CD4-positive, alpha-beta T cell treated with Interleukin-1 beta for 1 hour (primary cell): ENCODE measurements around the gene OGFOD3.
"Not testable (repeated sequence)": the region's sequence is repeated elsewhere in the genome, so short reads cannot be mapped to it uniquely, and the experiment has no call there.

ENCODE experiments used
- DNase-seq, 2 donors: peaks; one replicate each; pipeline ENCODE4 v3.0.0-alpha.2; 2020 to 2022

Gene OGFOD3

DNA sequence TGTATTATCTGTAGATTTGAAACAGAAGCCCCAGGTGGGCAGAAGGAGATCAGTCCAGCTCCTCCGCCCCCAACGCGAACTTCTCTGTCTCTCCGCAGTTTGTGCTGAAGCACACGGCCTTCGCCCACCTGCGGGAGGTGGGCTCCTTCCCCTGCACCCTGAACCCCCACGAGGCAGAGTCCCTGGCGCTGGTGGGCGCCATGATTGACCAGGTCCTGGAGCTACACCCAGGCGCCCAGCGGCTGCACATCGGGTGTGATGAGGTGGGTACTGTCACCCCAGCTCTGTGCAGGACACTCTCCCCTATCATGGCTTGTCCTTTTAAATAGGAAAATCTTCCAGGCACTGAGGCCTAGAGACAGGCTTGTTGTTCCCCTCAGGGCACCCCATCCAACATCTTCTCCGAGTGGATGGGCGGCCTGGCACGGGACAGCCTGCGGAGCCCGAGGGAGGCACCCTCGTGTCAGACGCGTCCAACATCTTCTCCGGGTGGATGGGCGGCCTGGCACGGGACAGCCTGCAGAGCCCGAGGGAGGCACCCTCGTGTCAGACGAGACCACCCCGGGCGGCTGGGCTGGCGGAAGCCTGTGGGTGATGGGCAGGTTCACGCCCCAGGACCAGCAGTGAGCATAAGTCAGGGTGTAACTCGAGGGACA is 15.3 kb upstream of the OGFOD3 start:
- DNase-seq, result no peak

DNA sequence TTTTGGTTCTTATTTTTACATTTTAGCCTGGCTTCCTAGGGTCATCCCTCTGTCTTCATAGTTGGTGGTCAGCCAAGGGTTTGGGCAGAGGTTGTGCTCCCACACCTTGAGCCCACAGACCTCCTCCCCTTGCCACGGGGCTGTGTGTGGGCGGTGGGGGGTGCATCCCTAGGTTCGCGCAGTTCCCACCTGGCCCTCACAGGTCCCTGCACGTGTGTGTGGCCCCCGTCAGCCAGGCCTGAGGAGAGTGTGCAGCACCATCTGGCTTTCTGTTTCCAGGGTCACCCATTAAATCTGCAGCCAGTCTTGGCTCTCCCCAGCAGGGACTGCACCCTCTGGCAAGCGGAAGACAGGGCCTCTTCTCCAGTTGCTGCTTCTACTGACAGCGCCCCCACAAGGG is 13.6 kb upstream of the OGFOD3 start:
- no peak for DNase-seq

DNA sequence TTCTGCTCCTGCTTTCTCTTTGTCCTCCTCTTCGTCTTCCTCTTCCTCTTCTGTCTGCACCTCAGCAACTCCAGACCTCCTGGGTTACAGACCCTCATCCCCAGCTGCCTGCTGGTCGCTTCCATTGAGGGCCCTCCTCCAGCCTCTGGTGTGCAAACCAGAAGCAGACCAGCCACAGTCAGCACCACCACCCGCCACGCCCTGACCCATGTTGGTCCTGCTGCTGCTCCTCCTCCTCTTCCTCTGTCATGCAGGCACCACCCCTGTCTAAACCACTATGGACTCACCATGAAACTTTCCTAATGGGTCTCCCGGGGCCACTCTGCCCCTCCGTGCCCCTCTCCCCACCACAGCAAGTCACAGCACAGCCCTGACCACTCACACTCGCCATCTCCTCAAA is 11.4 kb upstream of the OGFOD3 start:
- DNase-seq, result no peak

DNA sequence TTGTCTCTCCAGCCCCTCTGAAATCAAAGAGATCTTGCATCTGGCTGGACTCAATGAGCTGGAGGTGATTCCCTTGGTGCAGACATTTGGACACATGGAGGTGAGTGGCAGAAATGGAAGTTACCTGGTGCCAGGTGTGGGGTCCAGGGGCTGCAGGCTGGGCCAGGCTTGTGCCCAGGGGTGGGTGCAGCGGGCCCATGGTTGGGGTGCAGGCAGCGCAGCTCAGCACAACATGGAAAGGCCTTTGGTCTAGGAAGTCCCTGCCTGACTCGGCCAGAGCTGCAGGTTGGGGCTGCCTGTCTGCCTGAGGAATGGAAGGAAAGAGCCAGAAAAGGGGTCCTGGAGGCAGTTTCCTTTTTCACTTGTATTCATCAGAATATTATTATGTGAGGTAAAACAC is 10.2 kb upstream of the OGFOD3 start:
- DNase-seq, result no peak

DNA sequence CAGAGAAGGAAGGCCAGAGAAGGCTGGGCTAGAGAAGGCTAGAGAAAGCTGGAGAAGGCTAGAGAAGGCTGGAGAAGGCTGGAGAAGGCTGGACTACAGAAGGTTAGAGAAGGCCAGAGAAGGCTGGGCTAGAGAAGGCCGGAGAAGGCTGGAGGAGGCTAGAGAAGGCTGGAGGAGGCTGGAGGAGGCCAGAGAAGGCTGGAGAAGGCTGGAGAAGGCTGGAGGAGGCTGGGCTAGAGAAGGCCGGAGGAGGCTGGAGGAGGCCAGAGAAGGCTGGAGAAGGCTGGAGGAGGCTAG is 6.4 kb upstream of the OGFOD3 start:
- no peak for DNase-seq

DNA sequence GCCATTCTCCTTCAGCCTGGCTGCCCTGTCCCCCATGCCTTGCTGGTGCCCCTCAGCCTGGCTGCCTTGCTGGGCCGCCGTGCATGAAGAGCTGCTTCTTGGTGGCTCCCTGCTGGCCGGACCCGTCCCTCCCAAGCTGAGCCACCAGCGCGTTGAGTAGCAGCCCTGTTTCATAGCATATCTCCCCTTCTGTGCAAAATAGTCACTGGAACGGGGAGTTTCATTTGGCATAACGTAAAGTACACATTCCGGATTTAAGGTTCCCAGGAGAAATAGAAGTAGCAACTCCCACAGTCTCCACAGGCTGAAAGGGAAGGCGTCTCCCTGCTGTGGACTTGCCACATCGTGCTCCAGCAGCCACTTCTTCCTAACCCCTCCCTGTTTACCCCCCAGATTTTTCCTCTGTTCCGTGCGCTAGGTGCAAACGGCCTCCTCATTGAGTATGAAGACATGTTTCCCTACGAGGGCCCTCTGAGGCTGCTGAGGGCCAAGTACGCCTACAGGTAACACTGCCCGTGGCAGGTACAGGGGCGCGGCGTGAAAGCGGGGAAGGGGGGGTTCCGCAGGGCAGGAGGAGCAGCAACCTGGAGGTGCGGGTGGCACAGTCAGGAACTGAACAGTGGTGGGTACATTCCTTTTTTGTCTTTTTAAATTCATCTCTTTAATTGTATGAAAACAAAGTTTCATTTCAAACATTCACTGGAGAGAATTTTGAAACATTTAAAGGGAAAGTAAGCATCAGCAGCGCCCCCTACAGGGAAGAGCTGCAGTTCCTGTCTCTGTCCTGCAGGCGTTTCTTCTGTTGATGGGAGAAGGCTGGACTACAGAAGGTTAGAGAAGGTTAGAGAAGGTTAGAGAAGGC is 5.8 kb upstream of the OGFOD3 start:
- DNase-seq, result peak; percentile 51 to 56

DNA sequence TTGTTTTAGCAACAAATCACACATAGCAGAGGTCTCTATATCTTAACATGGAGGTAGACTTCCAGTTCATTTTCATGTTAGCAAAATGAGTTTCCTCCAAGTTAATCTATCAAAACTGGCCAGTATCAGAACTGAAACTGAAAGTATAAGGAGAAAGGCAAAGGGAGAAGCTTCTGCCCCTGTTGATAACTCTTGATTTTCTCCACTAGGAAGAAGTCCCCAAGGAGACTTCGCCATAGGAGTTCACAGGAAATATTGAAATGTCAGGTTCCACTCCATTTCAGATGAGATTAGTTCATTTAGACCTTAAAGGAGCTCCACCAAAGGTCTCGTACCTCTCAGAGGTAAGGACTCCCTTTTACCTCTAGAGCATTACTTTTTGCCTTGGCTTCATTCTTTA is 1.2 kb upstream of the OGFOD3 start:
- peak in 1 of 2 donors; percentile 22 for DNase-seq

DNA sequence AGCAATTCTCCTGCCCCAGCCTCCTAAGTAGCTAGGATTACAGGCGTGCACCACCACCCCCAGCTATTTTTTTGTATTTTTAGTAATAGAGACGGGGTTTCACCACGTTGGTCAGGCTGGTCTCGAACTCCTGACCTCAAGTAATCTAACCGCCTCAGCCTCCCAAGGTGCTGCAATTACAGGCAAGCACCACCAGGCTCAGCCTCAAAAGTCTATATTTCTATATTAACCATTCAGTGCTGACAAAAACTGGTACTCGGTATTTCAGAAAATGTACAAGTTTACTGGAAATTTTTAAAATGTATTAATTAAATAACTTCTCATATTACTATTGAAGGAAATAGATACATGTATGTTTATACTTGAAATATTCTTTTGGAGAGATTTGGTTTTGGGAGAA is 1.6 kb downstream of the OGFOD3 start:
- peak in 1 of 2 donors; percentile 8 for DNase-seq

DNA sequence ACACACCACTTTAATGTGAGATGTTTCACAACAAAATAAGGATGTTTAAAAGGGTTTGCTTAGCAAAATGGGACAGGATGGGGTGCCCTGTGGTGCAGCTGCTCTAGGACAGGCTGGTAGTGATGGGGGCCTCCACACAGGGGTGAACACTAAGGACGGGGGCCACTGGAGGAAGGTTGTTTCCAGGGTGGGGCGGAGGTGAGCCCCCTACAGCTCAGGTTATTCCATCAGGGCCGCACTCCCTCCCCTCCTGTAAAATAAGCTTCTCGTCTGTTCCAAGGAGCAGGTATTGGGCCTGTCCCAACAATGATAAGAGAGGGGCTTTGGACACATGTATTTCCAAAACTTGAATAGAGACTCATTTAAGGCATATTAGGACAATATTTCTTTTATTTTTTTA is 2.1 kb downstream of the OGFOD3 start:
- no peak for DNase-seq

DNA sequence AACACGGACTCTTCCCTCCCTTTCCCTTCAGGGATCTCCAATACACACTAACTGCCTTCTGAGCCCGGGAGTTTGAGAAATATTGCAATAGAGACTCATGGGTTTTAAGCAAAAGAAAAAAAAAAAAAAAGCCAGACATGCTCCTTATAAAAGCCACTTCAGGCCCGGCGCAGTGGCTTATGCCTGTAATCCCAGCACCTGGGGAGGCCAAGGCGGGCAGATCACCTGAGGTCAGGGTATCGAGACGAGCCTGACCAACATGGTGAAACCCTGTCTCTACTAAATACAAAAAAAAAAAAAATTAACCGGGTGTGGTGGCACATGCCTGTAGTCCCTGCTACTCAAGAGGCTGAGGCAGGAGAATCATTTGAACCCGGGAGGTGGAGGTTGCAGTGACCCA is 2.6 kb downstream of the OGFOD3 start:
- DNase-seq, result no peak

DNA sequence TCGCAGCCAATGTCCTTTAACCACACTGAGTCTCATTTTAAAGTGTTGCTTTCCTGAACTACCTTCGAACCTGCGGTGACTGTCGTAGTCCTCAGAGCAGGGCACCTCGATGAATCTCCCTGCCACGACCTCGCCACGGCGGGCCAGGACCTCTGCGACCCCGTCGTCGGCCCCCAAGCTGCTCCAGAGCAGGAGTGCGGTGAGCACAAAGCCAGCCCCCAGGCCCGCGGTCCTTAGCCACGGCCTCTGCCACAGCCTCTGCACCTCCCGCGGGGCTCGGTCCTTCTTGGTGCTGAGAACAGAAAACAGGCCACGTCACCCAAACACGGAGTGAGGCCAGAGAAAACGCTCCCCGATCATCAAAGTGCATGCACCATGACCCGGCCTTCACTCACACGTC is 3.0 kb downstream of the OGFOD3 start:
- no peak for DNase-seq

DNA sequence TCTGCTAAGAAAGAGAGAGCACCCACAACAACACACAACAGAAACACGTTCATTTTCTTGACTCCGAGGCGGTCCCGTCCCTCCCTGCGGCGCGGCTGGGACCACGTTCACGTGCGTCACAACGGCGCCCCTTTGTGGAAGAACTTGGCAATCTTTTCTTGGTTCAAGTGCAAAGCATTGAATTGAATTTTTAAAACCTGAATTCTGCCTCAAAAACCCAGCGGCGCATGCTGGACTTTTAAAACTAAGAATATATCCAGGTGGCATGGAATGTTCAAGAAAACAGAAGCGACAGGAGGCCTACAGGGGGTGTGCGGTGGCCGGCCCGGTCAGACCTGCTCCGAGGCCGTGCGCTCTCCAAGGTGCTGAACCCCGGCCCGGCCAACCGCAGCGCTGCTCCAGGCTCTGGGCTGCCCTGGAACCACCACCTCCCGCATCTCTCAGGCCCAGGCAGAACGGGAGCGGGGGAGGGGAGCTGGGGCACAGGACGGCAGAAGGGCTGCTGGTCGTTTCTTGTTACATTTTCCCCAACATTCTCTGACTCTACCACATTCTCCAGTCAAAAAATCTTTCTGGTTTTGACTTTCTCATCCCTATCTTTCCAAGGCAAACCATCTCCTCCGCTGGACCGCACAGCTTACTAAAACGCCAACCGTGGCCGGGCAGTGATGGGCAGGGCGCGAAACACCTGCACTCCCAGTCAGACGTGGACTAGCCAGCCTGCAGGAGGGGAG is 3.7 kb downstream of the OGFOD3 start:
- DNase-seq, result peak; percentile 70 to 77

DNA sequence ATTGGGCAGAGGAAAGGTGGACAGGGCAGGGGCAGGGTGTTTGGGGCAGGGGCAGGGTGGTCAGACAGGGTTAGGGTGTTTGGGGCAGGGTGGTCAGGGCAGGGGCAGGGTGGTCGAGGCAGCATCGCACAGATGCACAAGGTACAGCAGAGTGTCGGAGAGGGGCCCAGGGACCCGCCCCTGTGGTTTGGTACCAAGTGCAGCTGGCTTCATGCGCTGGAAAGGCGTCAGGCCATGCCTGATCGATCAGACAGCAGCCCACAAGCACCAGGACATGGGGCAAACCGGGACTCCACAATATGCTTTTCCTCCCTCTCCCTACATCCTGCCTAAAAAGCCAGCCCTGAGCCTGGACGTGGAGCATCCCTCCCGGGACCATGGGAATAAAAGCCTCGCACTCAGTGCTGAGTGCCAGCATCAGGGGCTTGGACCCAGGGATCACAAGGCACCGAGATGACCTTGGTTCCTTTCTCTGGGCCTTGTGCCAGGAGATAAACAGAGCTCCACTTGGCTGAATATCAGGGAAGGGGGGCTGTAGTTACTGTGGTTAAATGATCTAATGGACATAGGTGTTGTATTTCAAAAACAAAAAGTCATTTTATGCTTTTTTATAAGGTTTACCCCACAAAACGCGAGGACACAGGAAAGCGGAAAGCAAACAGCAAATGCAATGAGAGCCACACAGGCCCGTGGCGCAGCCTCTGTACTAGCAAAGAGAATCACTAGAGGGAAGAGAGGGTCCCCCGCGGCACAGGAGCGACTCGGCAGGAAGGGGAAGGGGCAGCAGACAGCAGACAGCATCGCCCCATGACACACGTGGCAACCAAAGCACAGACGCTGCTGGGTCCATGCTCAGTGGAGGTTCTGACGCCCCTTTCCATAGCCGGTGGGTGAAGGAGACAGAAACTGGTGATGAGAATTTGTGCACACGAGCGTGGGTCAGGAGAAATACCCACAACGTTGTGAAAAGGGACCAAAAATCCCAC is 5.6 kb downstream of the OGFOD3 start:
- DNase-seq, result no peak

DNA sequence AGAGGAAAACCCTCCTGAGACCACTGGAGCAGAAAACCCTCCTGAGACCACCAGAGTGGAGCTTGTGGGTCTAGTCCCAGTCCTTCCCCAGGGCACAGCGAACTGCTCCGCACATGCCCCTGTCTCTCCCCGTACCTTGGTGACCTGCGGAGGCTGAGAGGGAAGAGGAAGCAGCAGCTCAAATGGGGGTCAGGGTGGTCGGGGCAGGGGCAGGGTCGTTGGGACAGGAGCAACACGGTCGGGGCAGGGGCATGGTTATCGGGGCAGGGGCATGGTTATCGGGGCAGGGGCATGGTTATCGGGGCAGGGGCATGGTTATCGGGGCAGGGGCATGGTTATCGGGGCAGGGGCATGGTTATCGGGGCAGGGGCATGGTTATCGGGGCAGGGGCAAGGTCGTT is 6.3 kb downstream of the OGFOD3 start:
- DNase-seq, result not testable (repeated sequence)

DNA sequence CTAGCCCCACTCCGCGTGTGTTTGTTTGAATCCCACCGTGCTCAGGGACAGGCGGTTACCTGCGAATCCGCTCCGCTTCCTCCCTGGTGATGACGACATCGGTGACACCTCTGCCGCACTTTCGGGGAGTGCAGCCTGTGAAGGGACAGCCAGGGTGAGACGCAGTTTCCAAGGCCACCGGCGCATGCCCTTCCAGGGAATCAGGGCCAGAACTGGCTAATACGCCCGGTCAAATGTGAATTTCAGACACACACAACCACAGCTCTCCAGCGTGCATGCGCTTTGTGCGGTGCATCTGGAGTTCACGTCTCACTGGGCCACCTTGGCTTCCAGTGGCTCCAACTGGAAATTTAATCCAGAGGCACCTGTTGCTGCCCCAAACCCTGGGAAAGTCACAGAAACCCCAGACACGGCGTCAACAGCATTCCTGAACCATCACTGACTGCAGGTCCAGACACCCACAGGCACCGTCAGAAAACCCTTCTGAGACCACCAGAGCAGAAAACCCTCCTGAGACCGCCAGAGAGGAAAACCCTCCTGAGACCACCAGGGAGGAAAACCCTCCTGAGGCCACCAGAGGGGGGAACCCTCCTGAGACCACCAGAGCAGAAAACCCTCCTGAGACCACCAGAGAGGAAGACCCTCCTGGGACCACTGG is 6.9 kb downstream of the OGFOD3 start:
- no peak for DNase-seq

DNA sequence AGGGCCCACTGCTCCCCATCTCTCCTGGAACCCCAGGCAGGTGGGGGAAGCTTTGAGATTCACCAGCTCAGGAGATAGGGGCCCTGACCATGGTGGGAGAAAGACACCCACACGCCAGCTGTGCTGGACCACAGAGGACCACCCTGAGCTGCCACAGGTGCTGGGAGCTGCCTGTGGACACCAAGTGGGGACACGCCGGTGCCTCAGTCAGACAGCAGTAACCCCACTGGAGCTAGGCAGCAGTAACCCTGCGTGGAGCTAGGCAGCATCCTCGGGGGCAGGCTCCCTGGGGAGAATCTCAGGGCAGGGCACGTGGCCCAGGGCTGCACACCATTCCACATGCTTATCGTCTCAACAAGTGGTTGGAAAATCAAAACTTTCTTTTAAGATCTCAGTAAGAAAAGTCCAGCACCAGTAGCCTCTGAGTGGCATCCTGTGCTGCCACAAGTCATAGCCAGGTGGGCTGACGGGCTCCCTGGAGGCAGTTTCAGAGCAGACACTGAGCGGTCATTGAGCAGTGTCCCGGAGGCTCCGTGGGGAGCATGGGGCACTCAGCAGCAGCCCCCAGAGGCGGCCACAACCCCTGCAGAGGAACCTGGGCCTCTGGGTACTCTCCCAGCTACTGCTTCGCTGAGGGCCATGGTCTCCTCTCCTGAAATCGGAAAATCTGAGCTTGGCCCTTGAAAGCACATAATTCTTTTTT is 8.2 kb downstream of the OGFOD3 start:
- DNase-seq, result no peak

DNA sequence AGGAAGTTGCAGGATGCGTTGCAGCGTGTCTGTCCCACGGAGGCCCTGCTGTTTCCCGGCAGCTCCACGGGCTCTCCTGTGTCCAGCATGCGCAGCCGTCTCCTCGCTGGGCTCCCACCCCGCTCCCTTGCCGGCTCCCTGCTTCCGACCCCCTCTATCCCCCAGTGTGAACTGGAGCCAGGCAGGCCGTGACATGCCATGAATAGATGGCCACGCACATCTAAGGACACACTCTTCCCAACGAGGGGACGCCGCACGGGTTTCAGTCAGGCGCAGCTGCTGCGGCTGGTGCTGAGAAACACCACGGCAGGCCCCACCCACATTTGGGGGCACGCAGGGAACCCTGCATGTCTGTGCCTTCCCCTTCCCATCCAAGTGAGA is 9.5 kb downstream of the OGFOD3 start:
- no peak for DNase-seq

DNA sequence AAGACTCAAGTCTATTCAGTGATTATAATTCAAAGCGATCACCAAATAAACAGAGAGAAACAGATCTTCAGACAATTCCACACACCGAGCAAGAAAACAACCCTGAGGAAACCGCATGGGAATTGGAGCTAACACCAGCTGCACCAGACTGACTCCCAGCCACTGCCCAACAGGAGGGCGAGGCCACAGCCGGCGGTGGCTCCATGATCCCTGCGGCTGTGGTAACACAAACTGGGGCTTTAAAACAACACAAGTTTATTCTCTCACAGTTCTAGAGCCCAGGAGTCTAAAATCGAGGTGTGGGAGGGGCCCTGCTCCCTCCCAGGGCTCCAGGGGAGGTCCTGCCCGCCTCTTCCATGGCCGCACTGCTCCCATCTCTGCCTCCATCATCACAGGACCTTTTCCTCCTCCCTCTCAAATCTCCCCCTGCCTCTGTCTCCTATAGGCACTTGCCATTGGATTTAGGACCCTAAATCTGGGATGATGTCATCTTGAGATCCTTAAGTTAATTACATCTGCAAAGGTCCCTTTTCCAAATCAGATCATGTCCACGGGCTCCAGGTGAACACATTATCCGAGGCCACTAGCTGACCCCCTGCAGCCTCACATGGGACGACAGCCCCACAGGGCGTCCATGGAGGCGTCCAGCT is 10.0 kb downstream of the OGFOD3 start:
- DNase-seq, result no peak

DNA sequence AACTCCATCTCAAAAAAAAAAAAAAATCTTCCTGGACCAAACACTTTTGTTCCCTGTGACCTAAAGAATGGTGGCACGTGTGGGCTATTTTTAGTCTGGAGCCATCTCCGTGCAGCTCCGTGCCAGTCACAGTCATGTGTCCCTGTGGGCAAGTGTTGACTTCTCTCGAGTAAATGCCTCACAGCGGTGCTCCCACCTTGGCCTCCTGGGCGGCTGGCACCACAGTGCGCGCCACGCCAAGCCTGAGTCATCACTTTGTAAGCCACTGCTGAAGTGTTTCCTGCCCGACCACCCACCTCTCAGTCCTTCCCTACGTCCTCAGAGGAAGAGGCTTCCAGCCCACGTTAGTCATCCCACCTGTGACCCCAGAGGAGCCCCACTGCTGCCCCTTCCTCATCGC is 11.1 kb downstream of the OGFOD3 start:
- DNase-seq, result no peak

DNA sequence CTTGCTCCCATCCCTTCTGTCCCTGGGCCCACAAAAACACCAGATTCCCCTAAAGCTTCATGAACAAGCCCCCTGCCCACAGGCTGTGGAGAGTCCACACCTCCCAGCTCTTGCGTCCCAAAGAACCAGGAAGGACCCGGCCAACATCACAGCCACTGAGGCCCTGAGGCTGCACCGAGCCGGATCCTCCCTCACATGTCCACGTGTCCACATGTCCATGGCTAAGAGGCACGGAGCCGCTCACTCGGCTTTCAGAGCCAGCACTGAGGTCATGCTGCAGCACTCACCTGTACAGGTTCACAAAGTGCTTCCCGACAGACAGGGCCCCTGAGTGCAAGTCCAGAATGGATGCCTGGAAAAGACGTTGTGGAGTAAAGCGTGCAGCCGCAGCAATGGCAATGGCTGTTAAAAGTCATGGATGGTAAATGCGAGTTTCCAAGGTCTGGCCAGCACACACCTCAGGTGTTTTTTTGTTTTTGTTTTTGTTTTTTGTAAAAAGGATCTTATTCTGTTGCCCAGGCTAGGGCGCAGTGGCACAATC is 12.2 kb downstream of the OGFOD3 start:
- no peak for DNase-seq

DNA sequence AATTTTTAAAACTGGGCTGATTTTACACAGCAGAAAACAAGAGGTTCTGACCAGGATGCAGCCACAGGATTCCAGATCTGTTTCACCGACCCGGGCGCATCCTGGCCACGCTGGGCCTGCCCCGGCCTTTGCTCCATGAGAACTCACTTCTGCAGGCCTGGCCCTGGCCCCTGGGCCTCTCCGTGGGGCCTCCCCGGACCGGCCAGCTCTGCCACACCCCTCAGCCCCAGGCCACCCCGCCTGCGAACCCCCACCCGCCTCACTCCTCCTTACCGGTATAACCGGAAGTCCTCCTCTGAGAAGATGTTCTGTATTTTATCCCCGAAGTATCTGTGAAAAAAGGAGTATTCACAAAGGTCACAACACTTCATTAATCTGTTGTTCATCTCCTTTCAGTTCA is 13.3 kb downstream of the OGFOD3 start:
- no peak for DNase-seq
